Measurements from ENCODE around the gene SNX6. TPM values are rescaled to one million over a fixed set of nuclear protein-coding genes. Genes with fewer than 3 reads are reported as not detected.
"Not testable (repeated sequence)": the region's sequence is repeated elsewhere in the genome, so short reads cannot be mapped to it uniquely, and the experiment has no call there.

SNX6 gene
- total RNA-seq, 1 experiment from 2014 or later, result 106 TPM

GRCh38 chr14:34521071-34521470, 108.9 kb downstream of the SNX6 start:
- not testable (repeated sequence) for DNase-seq (ENCODE audit: low spot score)

DNA sequence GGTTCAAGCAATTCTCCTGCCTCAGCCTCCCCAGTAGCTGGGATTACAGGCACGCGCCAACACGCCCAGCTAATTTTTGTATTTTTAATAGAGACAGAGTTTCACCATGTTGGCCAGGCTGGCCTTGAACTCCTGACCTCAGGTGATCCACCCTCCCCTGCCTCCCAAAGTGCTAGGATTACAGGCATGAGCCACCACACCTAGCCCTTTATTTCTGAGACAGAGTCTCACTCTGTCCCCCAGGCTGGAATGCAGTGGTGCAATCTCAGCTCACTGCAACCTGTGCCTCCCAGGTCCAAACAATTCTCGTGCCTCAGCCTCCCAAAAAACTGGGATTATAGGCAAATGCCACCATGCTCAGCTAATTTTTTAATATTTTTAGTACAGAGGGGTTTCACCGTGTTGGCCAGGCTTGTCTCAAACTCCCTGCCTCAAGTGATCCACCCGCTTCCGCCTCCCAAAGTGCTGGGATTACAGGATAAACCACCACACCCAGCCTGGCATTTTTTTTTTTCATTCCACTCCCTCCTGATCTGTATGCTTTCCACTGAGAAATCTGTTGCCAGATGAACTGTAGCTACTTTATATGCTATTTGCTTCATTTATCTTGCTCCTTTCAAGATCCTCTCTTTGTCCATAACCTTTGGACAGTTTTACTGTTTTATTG, 109.5 kb downstream of the SNX6 start:
- DNase-seq (ENCODE audit: low spot score), result not testable (repeated sequence)

Other genes with a start within 250 kb of the SNX6 start
- gene SPTSSA, start 167.9 kb downstream of the SNX6 start, total RNA-seq (2014; rRNA removed; shearing (Covaris generic)), result 16.3 and 16.5 TPM in 2 replicates
- 44.9 and 47.1 TPM in 2 replicates for gene EAPP, start 90.4 kb downstream of the SNX6 start, total RNA-seq (2014; rRNA removed; shearing (Covaris generic))
- 110 and 143 TPM in 2 replicates for gene CFL2, start 84.4 kb upstream of the SNX6 start, total RNA-seq (2014; rRNA removed; shearing (Covaris generic))
- 26.4 and 31.3 TPM in 2 replicates for gene BAZ1A, start 245.2 kb upstream of the SNX6 start, total RNA-seq (2014; rRNA removed; shearing (Covaris generic))